RWPE1 (cell line): ENCODE measurements around the gene WDR72.
"Not testable (repeated sequence)": the region's sequence is repeated elsewhere in the genome, so short reads cannot be mapped to it uniquely, and the experiment has no call there.

Source experiments
- CTCF ChIA-PET: fragments of 350-600 bp; sonication (Branson Sonifier 250); formaldehyde crosslinking; extraction: SDS; loops from one replicate; lab custom pipeline; 2021; lab: Yijun Ruan, JAX
- POLR2A ChIA-PET: fragments of 400-600 bp; formaldehyde crosslinking; extraction: SDS; loops from one replicate; lab custom pipeline; 2020; ENCODE audit warnings: antibody characterized with exemption; ENCODE audit not compliant: low non-redundant PET; lab: Yijun Ruan, JAX
- DNase-seq: peaks from one replicate; pipeline ENCODE4 v3.0.0; 2012; ENCODE audit warnings: low spot score
- H3K27ac ChIP-seq: fragments of 450-650 bp; 2 replicates; pipeline ENCODE4 v1.5.1; 2017
- CTCF ChIP-seq: fragments of 450-650 bp; conservative IDR thresholded peaks from 2 replicates; pipeline ENCODE4 v1.5.1; 2017; ENCODE audit warnings: low read depth, mild to moderate bottlenecking

Gene WDR72

GRCh38 chr15:53558384-53558783 lies 201.1 kb downstream of the WDR72 start:
- H3K27ac ChIP-seq: no peak overlapping the region
- TF ChIP-seq CTCF: no peak
- ChIA-PET POLR2A (no interaction called here), CTCF (no interaction called here)
- no peak for DNase-seq

- no peak for DNase-seq
- no peak overlapping the region for H3K27ac ChIP-seq
- ChIA-PET CTCF (no interaction called here), POLR2A (no interaction called here)
- no peak for TF ChIP-seq CTCF
These were observed 204.2 kb downstream of the WDR72 start for GRCh38 chr15:53555226-53555625.

GRCh38 chr15:53549697-53550305 lies 209.7 kb downstream of the WDR72 start:
- no peak overlapping the region for H3K27ac ChIP-seq
- CTCF ChIA-PET: no interaction called here
- POLR2A ChIA-PET: no interaction called here
- TF ChIP-seq CTCF: no peak
- no peak for DNase-seq

- H3K27ac ChIP-seq: no peak overlapping the region
- no peak for TF ChIP-seq CTCF
- CTCF ChIA-PET: interaction anchor here (0.7 kb wide), 1 partner anchor 775 kb away, joined by 4 read pairs; no protein-coding TSS in a partner anchor
- POLR2A ChIA-PET: no interaction called here
- no peak for DNase-seq
These were observed 211.2 kb downstream of the WDR72 start for GRCh38 chr15:53548236-53548635.

GRCh38 chr15:53540626-53541300 lies 218.7 kb downstream of the WDR72 start:
- DNase-seq, POLR2A ChIA-PET, H3K27ac ChIP-seq, CTCF ChIA-PET: not testable (repeated sequence)

- no peak overlapping the region for H3K27ac ChIP-seq
- no peak for TF ChIP-seq CTCF
- no peak for DNase-seq
- ChIA-PET POLR2A (no interaction called here), CTCF (no interaction called here)
These were observed 219.6 kb downstream of the WDR72 start for GRCh38 chr15:53539878-53540277.

GRCh38 chr15:53536479-53537120 lies 222.9 kb downstream of the WDR72 start:
- POLR2A ChIA-PET: no interaction called here
- TF ChIP-seq CTCF: no peak
- CTCF ChIA-PET: interaction anchor here (0.6 kb wide), 1 partner anchor 378 kb away, joined by 4 read pairs; no protein-coding TSS in a partner anchor
- no peak for DNase-seq
- no peak overlapping the region for H3K27ac ChIP-seq
